ENCODE results near the gene CDC42BPG.
"Not testable (repeated sequence)": the region's sequence is repeated elsewhere in the genome, so short reads cannot be mapped to it uniquely, and the experiment has no call there.

Gene CDC42BPG

DNA sequence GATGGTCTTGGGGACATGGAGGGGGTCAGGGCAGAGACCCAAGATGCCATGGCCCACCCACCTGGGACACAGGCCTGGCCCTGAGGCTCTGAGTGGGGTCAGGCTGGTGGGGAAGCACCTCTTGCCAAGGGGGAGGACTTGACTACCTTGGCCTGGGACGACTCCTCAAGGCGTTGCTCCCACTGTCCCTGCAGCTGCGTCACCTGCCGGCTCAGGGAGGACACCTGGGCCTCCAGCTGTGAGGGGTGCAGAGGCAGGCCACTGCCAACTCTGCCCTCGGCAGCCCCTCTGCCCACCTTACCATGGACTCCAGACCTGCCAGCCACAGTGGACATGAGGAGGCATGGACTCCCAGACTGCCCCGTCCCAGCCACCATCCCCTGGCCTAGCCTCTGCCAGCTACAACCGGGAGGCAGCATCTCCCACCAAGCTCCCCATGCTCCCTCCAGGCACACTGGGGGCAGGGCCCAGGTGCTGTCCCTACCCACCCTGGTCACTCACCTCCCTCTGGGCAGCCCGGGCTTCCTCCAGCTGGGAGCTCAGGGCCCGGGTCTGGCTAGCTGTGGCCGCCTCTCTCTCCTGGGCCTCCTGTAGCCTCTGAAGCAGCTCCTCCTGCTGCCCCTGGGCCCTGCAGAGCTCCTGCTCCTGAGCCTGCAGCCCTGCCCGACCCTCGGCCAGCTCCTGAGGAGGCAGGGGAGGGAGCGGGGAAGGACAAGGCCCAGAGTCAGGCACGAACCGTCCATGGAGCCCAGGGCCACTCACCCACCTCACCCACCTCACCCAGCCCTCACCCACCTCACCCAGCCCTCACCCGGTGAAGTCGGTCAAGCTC, 8.6 kb downstream of the CDC42BPG start:
- no peak for DNase-seq (ENCODE audit: low read depth in 3 of 3)

DNA sequence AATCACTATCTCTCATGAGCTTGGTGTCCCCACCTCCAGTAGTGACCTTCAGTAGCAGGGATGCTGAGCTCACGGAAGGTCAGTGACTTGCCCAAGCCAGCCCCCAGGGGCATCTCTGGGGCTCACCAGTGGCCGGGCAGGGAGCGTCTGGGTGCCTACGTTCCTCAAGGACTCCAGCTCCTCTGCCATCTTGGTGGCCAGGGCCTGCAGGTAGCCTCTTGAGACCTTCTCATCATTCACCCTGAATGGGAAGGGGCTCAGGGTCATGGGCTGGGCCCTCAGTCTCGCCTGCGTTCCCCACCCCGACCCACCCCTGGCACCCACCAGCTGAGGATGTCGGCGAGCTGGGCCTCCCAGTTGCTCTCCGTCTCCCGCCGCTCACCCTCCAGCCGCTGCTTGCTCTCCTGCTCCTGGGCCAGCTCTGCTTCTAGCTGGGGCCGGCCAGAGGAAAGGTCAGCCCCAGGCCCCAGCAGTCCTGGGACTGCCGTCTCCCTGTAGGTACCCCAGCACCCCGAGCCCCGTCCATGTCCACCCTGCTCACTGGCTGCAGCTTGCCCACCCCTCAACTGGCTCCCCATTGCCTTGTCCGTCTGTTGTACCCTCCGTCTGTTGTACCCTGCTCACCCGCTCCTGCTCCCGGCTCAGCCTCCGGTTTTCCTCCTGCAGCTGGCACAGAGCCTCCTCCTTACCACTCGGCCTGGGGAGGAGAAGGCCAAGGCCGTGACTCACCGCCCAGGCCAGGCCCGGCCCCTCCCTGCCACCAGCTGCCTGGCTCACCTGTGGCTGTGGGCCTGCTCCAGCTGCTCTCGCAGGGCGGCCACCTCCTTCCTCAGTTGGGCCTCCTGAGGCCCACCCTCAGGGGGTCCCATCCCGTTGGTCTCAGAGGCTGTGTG, 9.5 kb downstream of the CDC42BPG start:
- DNase-seq (ENCODE audit: low read depth in 3 of 3) = no peak

DNA sequence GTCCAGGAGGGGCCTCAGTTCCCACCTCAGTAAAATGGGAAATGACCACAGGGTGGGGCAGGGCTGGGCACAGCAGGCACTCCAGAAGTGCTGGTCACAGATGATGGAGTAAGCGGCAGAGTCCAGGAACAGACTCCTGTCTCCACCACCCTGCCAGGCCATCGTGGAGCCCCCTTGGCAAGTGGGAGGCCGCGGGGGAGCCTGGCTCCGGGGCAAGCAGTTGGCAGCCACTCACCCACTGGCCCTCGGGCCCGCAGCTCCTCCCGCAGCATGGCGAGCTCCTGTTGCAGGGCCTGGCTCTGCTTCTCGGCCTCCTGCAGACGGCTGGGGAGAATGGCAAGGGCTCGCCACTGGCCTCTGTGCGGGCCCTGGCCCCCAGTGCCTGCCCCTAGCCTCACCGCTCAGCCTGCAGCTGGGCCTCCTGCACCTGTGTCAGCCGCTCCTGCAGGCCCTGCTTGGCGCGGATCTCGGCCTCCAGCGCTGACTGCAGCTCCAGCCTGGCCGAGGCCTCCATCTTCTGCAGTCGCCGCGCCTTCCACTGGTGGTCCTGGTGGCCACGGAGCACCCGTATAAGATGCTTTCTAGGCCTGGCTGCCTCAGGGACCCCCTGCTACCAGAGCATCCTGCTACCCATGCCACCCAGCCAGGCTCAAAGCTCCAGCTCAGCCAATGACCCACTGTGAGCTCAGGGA, 10.3 kb downstream of the CDC42BPG start:
- no peak for DNase-seq (ENCODE audit: low read depth in 3 of 3)

DNA sequence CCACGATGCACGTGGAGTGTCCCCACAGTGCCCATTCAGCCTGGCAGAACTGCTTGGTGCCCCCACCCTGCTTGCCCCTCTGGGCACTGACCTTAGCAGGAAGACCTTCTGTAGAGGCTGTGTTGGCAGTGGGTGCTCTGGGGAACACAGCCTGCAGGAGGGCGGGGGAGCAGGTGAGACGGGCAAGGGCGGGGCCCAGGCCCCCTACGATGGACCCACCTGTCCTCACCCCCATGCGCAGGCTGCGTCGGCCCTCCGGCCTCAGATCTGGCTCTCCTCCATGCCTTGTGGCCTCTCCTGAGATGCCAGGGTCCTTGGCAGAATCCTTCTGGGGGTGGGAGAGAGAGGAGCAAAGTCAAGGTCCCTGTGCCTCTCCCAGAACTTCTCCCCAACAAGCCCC, 10.9 kb downstream of the CDC42BPG start:
- no peak for DNase-seq (ENCODE audit: low read depth in 3 of 3)

DNA sequence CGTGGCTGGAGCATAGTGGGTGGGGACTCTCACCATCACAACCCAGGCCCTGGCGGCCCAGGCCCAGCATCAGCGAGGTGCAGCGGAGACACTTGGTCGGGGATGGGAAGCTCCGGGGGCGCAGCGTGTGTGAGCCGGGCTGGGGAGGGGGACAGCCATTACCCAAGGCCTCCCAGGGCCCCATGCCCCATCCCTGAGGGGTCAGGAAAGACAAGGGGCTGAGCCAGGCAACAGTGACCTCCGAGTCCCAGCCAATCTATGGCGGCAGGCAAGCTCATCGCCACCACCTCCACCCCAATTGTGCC, 11.3 kb downstream of the CDC42BPG start:
- no peak for DNase-seq (ENCODE audit: low read depth in 3 of 3)

DNA sequence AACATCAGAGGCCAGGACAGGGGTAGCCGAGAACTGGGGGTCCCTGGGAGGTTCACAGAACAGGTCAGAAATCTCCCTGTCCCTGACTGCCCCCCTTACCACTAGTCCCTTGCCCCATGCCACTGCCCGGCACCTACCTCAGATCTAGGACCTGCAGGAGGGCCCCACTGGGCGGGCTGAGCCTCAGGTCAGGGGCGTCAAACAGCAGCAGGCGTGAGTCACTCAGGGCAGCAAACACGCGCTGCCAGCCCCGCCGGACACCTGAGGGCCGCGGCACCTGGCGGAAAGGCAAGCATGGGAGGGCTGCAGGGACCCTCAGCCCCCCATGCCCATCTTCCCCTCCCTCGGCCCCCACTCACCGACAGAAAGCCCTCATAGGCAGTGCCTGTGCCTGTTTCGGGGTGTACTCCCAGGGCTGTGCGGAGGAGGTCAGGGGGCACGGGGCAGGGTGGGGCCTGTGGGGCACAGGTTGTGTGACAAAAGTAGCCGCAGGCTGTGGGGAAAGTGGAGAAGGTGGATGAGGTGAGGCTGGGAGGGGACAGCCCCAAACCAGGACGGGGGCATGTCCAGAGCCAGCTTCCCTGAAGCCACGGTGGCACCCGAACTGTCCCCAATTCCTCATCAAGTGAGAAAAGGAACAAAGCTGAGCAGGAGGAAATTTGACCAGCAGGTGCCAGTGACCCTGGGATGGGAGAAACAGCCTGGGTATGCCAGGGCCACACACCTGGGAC, 11.8 kb downstream of the CDC42BPG start:
- DNase-seq (ENCODE audit: low read depth in 3 of 3) = no peak

DNA sequence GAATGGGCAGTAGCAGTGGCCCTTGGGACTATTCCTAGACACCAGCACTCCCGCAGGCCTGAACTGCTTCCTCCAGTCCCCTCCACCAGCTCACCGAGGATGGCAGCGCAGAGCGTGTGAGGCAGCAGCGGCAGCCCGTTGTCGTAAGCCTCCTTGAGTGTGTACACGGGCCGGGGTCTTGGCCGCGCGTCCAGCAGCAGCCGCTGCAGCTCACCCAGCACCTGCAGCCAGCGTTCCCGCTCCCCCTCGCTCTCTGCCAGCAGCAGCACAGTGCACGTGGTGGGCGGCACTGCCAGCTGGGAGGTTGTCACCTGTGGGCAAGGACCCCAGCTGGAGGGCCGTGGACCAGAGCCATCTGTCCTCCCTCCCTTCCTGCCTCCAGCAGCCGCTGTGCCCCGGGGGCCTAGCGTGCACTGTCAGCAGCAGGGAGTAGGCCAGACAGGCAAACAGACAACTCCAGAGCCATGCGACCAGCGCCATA, 13.0 kb downstream of the CDC42BPG start:
- no peak for DNase-seq (ENCODE audit: low read depth in 3 of 3)

DNA sequence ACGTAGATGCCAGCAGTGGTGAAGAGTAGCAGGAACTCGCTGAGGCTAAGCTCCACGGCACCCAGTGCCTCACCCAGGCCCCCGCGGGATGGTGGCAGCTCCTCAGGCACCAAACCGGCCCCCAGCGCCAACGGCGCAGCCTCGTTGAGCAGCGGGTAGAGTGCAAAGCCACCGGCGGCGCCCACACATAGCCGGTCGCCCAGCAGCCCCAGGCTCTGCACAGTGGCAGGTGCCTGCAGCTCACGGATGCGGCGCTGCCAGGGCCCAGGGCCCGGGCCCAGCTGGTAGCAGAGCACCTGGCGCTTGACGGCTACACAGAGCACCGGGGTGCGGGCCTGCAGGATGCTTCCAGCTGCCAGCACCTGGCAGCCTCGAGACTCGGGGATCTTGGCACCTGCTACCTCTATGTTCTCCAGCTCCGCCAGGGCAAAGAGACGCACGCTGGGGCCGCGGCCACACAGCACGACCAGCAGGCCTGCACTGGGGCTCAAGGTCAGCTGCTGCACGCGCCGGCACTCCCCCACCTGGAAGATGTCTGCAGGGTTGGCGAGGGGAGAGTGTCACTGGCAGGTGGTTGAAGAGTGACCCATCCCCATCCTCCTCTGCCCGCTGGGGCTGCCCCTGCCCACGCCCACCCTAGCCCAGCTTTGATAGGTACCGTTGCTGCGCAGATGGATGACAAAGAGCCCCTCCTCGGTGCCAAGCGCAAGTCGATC, 14.8 kb downstream of the CDC42BPG start:
- DNase-seq (ENCODE audit: low read depth in 3 of 3) = no peak

DNA sequence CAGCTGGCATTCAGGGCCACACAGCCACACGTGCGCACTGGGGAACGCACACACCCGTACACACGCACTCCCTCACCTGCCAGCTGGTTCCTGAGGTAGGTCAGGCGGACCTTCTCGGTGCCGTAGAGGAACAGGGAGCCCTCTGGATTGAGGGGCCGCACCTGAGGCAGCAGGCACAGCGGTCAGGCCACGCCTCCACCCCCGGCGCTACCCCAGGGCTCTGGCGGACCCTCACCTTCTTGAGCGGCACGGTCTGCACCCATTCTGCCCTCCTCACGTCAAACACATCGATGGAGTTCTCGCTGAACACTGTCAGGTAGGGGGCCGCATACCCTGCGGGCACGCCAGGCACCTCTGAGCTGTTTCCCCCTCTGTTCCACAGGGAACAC, 17.0 kb downstream of the CDC42BPG start:
- no peak for DNase-seq (ENCODE audit: low read depth in 3 of 3)

DNA sequence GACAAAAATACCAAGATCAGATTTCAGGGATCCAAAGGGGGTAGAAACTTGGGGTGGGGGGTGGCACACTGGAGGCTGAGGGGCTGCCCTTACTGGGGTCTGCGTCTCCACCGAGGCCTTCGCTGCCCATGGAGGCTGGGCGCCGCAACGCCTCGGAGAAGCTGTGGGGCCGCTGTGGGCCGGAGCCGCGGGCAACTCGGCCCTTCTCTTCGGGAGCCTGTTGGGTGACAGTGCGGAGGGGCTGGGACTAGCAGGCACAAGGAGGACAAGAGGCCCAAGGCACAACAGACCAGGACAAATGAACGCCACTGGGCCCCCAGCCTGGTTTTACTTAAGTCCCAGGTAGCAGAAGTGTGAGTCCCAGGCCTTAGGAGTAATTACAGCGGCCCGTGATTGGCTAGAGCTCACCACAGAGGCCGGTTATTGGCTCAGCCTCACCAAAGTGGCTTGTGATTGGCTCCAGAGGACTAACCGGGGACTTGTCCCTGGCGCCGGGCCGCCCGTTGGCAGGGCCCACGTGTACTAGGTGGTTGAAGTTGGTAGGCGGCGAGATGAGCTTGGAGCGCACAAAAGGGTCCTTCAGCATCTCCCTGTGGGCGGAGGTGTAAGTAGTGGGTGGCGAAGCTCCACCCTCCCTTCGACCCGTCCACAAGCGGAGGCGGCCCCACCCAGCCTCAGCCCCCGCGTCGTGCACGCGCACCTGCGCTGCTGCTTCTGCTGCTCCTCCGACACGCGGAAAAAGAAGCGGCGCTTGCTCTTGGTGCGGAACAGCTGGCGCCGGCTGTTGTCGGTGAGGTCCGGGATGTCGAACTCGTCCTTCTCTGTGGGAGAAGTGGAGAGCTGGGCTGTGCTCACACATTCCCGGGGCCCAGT, 17.6 kb downstream of the CDC42BPG start:
- DNase-seq (ENCODE audit: low read depth in 3 of 3) = no peak

DNA sequence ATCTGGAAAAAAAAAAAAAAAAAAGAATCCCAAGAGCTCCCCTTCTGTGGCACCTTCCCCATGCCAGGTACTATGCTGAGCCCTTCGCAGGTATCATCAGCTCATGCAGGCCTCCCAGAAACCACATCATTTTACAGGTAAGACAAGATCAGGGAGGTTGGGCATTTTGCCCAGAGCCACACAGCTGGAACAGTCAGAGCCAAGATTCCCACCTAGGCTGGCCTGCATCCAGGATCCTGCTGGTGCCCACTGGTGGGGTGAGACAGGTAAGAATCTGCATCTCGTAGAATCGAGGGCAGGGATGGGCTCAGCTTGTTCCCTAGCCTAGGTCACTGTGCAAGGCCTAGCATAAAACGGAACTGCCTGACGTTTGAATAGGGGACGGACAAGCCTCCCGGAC, 18.4 kb downstream of the CDC42BPG start:
- DNase-seq (ENCODE audit: low read depth in 3 of 3) = no peak

DNA sequence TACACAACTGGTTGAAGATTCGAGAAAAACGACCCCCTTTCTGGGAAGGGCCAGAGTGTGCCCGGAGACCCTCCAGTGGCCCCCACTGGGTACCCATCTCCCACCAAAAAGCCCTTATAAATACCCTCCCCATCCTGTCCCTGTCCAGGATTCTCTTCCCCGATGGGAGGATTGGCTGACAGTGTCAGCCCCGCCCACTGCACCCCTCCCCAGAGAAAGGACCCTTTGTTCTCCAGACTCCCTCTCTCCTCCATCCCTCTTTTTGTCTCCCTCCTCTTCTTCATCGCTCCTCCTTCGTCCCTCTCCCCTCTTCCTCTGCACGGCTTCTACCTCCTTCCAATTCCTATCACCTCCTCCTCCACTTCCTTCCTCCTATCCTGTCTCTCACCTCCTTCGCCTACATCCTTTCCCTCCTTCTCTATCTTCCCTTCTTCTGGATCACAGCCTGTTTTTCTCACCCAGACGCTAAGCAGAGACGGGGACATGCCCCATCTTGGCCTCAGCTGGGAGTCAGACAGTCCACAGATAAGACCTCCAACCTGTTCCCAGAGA, 20.8 kb downstream of the CDC42BPG start:
- DNase-seq (ENCODE audit: low read depth in 3 of 3) = no peak

DNA sequence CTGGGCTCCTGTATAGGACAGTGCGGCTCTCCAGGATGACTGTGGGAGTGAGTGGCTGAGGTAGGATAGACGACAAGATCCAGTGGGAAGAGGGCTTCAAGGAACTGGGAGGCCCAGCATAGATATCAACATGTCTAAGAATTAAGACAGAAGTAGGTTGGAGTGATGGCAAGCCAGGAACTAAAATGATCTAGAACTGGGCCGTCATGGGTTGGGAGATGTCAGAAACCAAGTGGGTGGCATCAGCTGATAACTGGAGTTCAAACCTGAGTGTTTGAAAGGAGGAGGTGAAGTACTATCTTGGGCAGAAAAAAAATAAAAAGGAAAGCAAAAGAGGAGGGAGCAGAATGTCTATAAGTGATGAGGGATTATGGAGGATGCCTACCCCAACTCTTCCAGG, 27.0 kb downstream of the CDC42BPG start:
- DNase-seq (ENCODE audit: low read depth in 3 of 3) = no peak

DNA sequence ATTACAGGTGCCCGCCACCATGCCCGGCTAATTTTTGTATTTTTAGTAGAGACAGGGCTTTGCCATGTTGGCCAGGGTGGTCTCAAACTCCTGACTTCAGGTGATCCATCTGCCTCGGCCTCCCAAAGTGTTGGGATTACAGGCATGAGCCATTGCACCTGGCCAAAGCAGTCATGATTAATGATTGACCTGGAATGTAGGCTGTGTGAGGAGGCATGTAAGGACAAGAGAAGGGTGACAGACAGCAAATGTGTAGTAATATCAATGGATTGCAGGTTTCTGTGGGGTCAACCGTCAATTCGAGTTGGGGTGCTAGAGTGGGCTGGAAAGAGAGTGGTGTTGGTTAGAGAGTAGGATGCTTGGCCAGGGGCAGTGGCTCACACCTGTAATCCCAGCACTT, 29.0 kb downstream of the CDC42BPG start:
- not testable (repeated sequence) for DNase-seq (ENCODE audit: low read depth in 3 of 3)

DNA sequence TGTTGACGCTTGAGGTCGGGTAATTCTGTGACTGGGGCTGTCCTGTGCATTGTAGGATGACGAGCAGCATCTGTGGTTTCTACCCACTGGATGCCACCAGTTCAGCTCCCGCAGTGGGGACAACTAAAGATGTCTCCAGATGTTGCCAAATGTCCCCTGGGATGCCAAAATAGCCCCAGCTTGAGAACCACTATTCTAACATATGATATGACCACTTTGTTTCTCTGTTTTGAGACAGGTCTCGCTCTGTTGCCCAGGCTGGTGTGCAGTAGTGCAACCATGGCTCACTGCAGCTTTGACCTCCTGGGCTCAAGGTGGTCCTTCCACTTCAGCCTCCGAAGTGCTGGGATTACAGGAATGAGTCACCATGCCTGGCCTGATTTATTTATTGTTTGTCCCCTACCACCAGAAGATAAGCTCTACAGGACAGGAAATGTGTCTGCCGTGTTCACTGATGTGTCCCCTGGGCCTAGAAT, 29.7 kb downstream of the CDC42BPG start:
- no peak for DNase-seq (ENCODE audit: low read depth in 3 of 3)

DNA sequence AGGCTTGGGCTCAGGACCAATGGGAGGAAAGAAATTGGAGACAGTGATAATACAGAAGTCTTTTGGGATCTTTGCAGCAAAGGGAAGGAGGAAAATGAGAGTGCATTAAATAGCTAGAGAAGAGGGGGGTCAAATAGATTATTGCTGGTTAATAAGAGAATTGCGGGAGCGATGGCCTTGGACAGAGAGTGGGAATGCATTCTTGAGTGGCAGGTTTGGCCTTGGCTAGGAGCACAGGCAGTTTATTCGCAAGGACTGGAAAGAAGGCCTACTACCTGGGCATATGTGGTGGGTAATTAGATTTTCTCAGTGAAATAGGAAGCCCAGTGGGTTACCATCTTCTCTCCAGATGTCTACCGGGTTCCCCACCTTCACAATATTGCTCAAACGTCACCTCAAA, 30.6 kb downstream of the CDC42BPG start:
- DNase-seq (ENCODE audit: low read depth in 3 of 3) = no peak

DNA sequence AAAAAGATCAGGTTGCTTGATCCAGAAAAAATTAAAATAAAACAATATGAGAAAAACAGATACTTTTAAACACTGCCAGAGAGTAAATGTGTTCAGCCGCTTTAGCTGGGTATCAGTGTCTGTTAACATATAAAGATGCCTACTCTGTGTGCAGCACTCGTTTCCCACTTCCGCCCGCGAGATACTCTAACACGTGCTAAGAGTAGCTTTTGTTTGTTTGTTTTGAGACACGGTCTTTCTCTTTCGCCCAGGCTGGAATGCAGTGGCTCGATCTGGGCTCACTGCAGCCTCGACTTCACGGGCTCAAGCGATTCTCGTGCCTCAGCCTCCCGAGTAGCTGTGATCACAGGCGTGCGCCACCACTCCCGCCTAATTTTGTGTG, 33.6 kb downstream of the CDC42BPG start:
- DNase-seq (ENCODE audit: low read depth in 3 of 3) = no peak

DNA sequence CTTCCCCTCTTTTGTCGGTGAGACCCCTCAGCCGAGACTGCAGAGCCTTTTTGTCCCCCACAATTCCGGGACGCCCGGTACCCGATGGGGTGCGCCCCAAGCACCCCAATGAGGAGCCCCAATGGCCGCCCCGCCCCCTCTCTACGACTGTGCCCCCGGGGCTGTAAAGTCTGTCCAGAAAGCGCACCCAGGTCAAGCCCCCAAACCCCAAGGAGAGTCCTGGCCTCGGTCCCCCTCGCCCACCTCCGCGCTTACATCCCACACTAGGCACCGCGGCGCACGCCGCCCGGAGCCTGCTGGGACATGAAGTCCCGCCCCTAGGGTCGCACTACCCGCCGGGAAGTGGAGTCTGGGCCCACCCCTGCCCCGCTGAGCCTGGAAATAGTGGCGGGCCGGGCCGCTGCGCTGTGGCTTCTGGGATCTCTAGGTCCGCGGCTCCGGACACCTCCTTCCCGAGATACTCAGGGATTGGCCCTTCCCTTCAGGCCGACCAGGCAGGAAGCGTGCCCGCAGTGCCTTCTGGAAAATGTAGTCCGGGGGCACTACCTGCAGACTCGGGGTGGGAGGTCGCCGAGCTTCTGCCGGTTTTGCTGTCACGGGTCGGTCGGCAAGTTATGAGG, 34.1 kb downstream of the CDC42BPG start, which contains the start of gene MEN1:
TSS of gene MEN1 (minus strand) at position 281 of the 620 bp plus-strand sequence. CDS start 442 bp downstream, outside the sequence.
- peak; percentile 71 to 87 (median 71) for DNase-seq (ENCODE audit: low read depth in 3 of 3)

DNA sequence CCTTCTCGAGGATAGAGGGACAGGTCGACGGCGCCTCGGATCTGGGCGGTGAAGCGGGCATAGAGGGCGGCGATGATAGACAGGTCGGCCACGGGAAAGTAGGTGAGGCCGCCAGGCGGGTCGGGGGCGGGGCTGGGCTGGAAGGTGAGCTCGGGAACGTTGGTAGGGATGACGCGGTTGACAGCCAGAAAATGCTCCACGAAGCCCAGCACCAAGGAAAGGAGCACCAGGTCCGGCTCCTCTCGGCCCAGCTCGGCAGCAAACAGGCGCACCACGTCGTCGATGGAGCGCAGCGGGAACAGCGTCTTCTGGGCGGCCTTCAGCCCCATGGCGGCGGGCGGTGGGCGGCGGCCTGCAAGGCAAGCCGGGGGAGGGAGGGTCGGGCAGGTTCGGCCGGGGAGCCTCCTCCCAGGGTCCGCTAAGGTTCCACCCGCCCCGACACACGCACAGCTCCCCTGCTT, 34.6 kb downstream of the CDC42BPG start:
- peak in 1 of 3 experiments; percentile 33 for DNase-seq (ENCODE audit: low read depth in 3 of 3)

All from stimulated activated CD4-positive, alpha-beta T cell treated with anti-CD3 and anti-CD28 coated beads, TNF-alpha, amount 100 ng/mL, for 24 hours (primary cell).